Muscle layer of colon (tissue), 2 donors: ENCODE data around the gene SUPT6H.

Experiments used
- H3K27ac ChIP-seq: one replicate; pipeline ENCODE4 v1.7.0; 2013; ENCODE audit warnings: low read depth, mild to moderate bottlenecking, low read length, moderate library complexity
- H3K27me3 ChIP-seq, 2 donors: one replicate each; pipeline ENCODE4 v1.7.0; 2013; ENCODE audit warnings: low read length in 2 of 2, mild to moderate bottlenecking in 2 of 2; ENCODE audit not compliant: insufficient read depth in 2 of 2, control insufficient read depth in 1 of 2
- H3K36me3 ChIP-seq: one replicate; pipeline ENCODE4 v1.7.0; 2013; ENCODE audit warnings: mild to moderate bottlenecking, low read length; ENCODE audit not compliant: insufficient read depth
- H3K4me1 ChIP-seq: one replicate; pipeline ENCODE4 v1.7.0; 2013; ENCODE audit warnings: mild to moderate bottlenecking, low read length; ENCODE audit not compliant: insufficient read depth
- H3K4me3 ChIP-seq, 2 donors: one replicate each; pipeline ENCODE4 v1.7.0; 2013; ENCODE audit warnings: low read length in 2 of 2, low read depth in 1 of 2, mild to moderate bottlenecking in 1 of 2, moderate library complexity in 1 of 2
- H3K9ac ChIP-seq: one replicate; pipeline ENCODE4 v1.7.0; 2013; ENCODE audit warnings: low read length
- H3K9me3 ChIP-seq: one replicate; pipeline ENCODE4 v1.7.0; 2013; ENCODE audit warnings: mild to moderate bottlenecking, low read length
- donor health status: abdominal sarcoma.
- donor health status: Adenocarcinoma of cecum.

SUPT6H gene

DNA sequence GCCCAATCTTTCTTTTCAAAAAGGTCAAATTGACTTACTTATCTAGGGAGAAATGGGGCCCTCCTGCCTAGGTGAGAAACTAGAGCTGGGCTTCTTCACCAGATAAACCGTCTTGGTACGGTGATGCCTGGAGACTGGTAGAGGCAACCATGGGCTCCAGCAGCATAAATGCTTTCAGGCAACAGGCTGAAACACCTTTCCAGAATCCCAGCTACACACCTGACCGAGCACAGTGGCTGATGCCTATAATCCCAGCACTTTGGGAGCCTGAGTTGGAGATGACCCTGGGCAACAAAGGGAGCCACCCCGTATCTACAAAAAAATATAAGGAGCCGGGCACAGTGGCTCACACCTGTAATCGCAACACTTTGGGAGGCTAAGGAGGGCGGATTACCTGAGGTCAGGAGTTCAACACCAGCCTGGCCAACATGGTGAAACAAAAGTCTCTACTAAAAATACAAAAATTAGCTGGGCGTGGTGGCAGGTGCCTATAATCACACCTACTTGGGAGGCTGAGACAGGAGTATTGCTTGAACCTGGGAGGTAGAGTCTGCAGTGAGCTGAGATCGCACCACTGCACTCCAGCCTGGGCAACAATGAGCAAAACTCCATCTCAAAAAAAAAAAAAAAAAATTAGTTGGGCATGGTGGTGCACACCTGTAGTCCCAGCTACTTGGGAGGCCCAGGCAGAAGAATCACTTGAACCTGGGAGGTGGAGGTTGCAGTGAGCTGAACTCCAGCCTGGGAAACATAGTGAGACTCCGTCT is 89.8 kb downstream of the SUPT6H start:
- H3K4me1 ChIP-seq, result peaks cover 3% of the 10 kb centered on the region
- H3K27me3 ChIP-seq, result no peaks in the 10 kb centered on the region
- no peak overlapping the region for H3K4me3 ChIP-seq
- H3K9me3 ChIP-seq, result no peaks in the 10 kb centered on the region
- no peak overlapping the region for H3K9ac ChIP-seq
- H3K27ac ChIP-seq, result no peak overlapping the region
- peaks cover 13% of the 10 kb centered on the region for H3K36me3 ChIP-seq
